Measurements from ENCODE around the gene C7.
"Not testable (repeated sequence)": the region's sequence is repeated elsewhere in the genome, so short reads cannot be mapped to it uniquely, and the experiment has no call there.

The C7 gene

GRCh38 chr5:40909264-40909663, at the start of gene C7:
TSS of gene C7 (plus strand) at chr5:40909497. CDS start at chr5:40909611, 114 bp downstream.
- no peak for DNase-seq

- no peak for DNase-seq
Measured at GRCh38 chr5:40860711-40861110, 48.6 kb upstream of the C7 start.

GRCh38 chr5:40865004-40865403, 44.3 kb upstream of the C7 start:
- not testable (repeated sequence) for DNase-seq

GRCh38 chr5:40866844-40867243, 42.5 kb upstream of the C7 start:
- no peak for DNase-seq

GRCh38 chr5:40869384-40869783, 39.9 kb upstream of the C7 start:
- DNase-seq, result no peak

GRCh38 chr5:40871177-40871576, 38.1 kb upstream of the C7 start:
- no peak for DNase-seq

GRCh38 chr5:40872253-40872652, 37.0 kb upstream of the C7 start:
- DNase-seq, result not testable (repeated sequence)

GRCh38 chr5:40873286-40873880, 35.9 kb upstream of the C7 start:
- DNase-seq, result no peak

GRCh38 chr5:40875958-40876357, 33.3 kb upstream of the C7 start:
- DNase-seq, result no peak

GRCh38 chr5:40877371-40877988, 31.8 kb upstream of the C7 start:
- no peak for DNase-seq

- no peak for DNase-seq
Measured at GRCh38 chr5:40879163-40879942, 29.9 kb upstream of the C7 start.

GRCh38 chr5:40882291-40882690, 27.0 kb upstream of the C7 start:
- no peak for DNase-seq

- not testable (repeated sequence) for DNase-seq
Measured at GRCh38 chr5:40883051-40883450, 26.2 kb upstream of the C7 start.

- not testable (repeated sequence) for DNase-seq
Measured at GRCh38 chr5:40895440-40896425, 13.6 kb upstream of the C7 start.

GRCh38 chr5:40904205-40904993, 4.9 kb upstream of the C7 start:
- DNase-seq, result no peak

GRCh38 chr5:40904994-40905306, 4.3 kb upstream of the C7 start:
- no peak for DNase-seq

- no peak for DNase-seq
Measured at GRCh38 chr5:40906351-40906751, 2.9 kb upstream of the C7 start.

- DNase-seq, result no peak
Measured at GRCh38 chr5:40909723-40910122, 426 bp downstream of the C7 start.

- no peak for DNase-seq
Measured at GRCh38 chr5:40911266-40911665, 2.0 kb downstream of the C7 start.

- DNase-seq, result no peak
Measured at GRCh38 chr5:40914835-40915234, 5.5 kb downstream of the C7 start.

- no peak for DNase-seq
Measured at GRCh38 chr5:40915341-40915926, 6.1 kb downstream of the C7 start.

GRCh38 chr5:40916226-40916625, 6.9 kb downstream of the C7 start:
- DNase-seq, result no peak
